Erythroblast (primary cell): ENCODE data around the gene SIK3.

Experiments
- GATA1 ChIP-seq: IDR thresholded peaks from 2 replicates; pipeline ENCODE4 v1.6.1; 2011; ENCODE audit warnings: low read depth, mild to moderate bottlenecking, control low read depth, low read length, moderate library complexity
- POLR2A ChIP-seq: IDR thresholded peaks from 2 replicates; pipeline ENCODE4 v1.6.1; 2011; ENCODE audit warnings: mild to moderate bottlenecking, low read length

DNA sequence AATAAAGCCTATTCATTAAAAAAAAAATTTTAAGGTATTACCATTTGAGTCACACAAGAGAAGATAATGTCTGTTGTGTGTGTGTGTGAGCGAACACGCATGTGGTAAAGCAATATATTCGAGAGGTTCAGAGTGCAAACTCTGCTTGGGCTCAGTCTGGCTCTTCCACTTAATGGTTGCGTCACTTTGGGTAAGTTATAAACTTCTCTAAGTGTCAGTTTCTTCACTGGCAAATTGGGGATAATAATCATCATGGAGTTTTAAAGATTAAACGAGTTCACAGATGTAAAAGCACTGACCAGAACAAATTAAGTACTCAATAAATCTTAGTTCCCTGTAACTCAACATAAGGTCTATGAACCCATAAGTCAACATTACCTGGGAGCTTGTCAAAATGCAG lies 37.0 kb downstream of the SIK3 start:
- TF ChIP-seq POLR2A (no peak), GATA1 (no peak)
